DOHH2 (cell line): Measurements from ENCODE around the gene TIMELESS.

Source experiments
- CTCF ChIP-seq: fragments of 200-600 bp; sonication (generic); IDR thresholded peaks from one replicate; pipeline ENCODE4 v1.5.1; 2014; ENCODE audit warnings: antibody characterized with exemption, mild to moderate bottlenecking, low read depth, low read length; ENCODE audit not compliant: poor library complexity, severe bottlenecking
- EZH2phosphoT487 ChIP-seq: fragments of 200-600 bp; sonication (generic); IDR thresholded peaks from 2 replicates; pipeline ENCODE4 v1.6.1; 2017; ENCODE audit warnings: borderline replicate concordance, mild to moderate bottlenecking, antibody characterized with exemption, low read length, moderate library complexity, mixed read lengths

GRCh38 chr12:56391721-56392120 is 57.5 kb downstream of the TIMELESS start:
- TF ChIP-seq CTCF (no peak), EZH2phosphoT487 (no peak)
